EH (cell line): ENCODE measurements around the gene SGMS1.
A peak's percentile ranks its signal among the peaks of the same experiment; 100 is the strongest.
"Not testable (repeated sequence)": the region's sequence is repeated elsewhere in the genome, so short reads cannot be mapped to it uniquely, and the experiment has no call there.

ENCODE experiments used
- DNase-seq: peaks from one replicate; pipeline ENCODE4 v3.0.0-alpha.2; 2015; ENCODE audit warnings: low read depth

SGMS1 gene

DNA sequence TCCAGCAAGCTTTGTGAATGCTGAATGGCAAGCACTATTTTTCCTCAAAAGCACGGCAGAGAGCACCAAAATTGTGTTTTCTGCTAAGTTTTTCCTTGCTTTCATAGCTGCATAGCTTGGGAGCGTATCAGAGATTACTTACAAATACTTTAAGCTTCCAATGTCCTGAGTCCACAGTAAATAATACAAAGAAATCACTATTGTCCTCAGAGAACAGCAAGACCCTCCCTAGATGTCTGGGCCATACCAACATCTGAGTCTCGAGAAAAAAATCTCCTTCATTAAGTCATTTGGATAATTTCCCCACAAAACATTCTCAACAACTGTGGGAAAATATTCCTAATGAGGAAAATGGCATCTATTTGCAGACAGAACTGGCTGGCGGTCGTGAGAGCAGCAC is 41.7 kb downstream of the SGMS1 start:
- DNase-seq, result peak; percentile 31

DNA sequence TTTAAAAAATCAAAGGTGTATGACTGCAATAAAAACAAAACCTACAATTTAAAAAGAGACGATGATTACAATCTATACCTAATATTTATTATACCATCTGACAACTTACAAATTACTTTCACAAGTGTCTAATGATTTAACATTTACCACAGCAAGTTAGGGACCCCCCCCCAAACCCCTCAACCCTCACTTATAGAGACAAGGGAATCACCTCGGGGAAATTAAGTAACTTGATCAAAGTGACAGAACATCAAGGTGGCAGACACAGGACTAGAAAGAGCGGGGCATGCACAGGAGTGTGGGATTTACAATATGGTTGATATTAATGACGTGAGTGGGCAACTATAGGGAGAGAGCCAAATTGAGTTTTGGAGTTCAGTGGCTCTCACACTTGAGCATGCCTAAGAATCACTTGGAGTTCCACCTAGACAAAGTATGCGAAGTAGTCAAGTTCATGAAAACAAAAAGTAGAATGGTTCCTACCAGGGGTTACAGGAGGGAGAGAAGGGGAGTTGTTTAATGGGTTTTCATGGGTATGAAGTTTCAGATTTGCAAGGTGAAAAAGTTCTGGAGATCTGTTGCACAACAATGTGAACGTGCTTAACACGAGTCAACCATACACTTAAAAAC is 43.4 kb downstream of the SGMS1 start:
- no peak for DNase-seq

DNA sequence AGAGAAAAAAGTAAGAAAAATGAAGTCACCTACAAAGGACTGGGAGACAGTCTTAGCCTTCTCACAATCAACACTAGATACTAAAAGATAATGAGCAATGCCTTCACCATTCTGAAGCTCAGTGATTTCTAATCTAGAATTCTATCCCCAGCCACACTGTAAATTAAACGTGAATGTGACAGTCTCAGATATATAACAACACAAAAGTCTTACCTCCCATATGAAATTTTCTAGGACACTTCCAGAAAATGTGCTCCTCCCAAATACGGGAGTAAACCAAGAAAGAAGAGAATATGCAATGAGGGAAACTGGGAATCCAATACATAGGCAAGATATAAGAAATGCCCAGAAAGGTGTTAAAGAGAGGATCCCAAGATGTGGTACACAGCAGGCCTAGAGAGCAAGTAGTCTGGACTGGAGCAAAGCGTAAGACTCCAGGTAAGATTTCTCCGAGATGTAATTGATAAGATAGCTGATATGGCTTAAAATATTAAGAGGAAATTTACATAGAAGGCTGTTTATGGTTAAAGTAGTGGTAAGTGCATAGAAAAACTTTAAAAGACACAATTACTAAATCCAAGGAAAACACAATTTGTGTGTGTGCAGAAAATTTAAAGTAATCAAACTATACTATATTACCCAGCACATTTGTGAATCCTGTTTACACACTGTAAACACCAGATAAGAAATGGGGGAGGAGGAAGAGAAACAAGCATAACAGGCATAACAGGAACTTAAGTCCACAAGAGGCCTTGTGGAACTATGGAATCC is 44.1 kb downstream of the SGMS1 start:
- no peak for DNase-seq

DNA sequence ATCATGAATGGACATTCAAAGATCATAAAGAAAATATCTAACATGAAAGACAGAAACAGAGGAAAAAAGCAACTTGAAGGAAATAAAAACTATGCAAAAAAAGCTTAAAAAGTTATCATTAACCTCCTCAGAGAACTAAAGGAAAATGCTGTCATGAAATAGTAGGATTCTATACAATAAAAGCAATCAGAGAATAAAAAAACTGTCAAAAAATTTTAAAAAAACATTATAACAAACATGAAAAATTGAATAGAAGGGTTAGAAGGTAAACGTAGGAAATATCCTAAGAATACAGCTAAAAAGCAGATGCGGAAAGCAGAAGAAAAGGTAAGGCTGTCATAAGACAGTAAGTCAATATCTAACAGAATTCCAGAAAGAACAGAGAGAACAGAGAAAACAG is 44.8 kb downstream of the SGMS1 start:
- DNase-seq, result no peak

DNA sequence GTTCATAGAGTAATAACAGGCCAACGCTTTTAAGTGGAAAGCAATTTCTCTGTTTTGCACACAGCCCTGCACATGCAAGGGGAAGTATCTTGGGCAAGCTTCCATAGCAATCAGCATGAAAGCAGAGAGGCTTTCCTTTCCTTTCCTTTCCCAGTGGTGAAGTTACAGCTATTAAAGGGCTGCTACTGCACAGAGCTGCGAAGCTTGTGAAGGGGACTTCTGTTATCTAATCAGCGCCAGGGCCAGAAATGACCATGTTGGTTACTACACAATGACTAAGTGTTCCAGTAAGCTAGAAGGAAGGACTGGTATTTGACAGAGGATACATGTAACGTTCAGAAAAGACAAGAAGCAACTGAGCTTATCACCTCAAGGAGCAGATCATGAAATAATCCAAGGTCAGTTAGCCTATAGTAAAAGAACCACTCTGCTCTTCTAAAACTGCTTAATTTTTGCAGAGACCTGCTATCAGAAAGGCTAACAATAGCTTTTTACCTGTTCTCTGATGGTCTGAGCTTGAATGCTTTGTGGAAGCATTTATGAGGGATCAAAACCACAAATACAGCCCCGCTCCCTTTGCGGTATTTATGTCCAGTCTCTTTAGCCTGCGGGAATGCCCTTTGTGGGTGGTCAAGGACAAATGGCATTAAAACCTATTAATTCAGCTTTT is 45.9 kb downstream of the SGMS1 start:
- peak; percentile 80 for DNase-seq

DNA sequence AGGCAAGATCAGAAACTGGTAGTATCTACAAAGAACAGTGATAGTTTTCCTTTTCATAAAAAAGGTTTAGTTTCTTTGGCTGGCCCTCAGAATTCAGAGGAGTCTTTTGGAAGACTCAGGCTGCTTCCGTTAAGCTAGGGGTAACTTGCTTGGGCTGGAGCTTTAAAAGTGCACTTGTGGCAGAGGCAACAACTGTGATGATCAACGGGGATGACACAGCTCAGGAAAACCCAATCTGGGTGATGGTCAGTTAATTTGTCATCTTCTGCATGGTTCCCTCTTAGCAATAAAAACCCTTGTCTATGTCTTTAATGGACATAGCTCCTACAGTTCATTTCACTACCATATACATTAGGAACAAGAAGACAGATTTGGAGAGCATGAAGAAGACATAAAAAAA is 46.7 kb downstream of the SGMS1 start:
- peak; percentile 5 for DNase-seq

DNA sequence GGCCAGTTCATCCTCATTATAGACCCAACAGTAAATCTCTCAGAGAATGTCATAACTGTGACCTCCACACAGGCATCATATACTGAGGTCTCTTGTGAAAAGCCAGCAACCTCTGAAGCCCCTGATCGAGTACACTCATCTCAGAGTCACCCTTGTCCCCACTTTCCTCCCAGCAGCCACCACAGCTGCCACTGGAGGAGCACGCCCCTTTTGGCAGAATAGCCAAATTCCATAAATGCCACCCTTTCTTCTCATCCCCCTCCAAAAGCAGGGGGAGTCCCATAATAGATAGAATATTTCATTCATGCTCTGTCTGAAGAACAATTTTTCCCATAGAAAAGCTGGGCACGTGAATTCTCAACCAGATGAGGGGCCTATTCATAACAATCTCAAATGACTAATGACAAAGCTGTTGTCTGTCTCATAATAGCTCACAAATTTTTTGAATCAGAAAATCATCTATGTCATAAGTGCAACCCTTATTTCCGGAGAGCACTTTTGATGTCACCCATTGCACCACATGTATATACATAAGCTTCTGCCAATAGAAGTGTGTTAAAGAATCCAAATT is 47.4 kb downstream of the SGMS1 start:
- peak; percentile 80 for DNase-seq

DNA sequence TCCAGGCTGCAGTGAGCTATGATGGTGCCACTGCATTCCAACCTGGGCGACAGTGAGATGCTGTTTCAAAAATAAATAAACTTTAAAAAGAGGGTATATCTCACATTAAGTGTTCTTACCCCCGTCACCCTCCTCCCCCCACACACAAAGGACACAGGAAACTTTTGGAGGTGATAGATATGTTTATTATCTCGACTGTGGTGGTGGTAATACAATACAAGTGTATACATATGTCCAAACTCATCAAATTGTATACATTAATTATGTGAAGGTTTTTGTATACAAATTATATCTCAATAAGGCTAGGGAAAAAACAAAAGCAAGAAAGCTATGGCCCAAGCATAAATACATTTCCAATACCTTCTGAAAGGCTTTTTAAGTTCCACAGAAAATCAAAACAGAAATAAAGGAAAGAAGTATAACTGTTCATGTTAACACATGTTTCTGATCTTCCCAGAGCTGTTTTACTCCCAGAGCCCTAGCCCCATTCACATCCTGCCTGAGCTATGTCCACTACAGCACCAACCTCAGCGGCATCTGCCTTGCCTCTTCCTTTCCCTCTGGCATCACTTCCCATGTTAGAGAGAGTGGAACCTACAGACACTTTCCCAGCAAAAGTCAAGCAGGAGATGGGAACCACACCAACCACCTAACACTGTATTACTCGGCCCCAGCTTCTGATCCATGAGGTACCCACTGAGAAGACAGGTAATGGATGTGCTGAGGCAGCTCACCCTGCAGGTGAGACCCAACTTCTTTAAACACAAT is 48.1 kb downstream of the SGMS1 start:
- peak; percentile 28 for DNase-seq

DNA sequence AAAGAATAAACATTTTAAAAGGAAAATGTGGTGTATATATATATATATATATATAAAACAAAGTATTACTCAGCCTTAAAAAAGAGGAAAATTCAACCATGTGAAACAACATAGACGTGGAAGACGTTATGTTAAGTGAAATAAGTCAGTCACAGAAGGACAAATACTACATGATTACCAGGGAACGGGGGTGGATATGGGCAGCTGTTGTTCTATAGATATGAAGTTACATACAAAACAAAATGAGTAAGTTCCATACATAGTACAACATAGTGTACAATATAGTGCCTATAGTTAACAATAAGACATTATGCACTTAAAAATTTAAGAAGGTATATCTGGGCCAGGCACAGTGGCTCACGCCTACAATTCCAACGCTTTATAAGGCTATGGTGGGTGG is 48.8 kb downstream of the SGMS1 start:
- no peak for DNase-seq

DNA sequence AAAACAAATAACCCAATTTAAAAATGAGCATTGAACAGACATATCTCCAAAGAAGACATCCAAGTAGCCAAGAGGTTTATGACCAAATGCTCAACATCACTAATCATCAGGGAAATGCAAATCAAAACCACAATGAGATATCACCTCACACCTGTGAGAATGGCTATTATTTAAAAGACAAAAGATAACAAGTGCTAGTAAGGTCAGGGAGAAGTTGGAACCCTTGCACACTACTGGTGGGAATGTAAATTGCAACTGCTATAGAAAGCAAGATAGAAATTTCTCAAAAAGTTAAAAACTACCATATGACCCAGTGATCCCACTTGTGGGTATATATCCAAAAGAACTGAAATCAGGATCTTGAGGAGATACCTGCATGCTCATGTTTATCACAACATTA is 49.5 kb downstream of the SGMS1 start:
- no peak for DNase-seq

DNA sequence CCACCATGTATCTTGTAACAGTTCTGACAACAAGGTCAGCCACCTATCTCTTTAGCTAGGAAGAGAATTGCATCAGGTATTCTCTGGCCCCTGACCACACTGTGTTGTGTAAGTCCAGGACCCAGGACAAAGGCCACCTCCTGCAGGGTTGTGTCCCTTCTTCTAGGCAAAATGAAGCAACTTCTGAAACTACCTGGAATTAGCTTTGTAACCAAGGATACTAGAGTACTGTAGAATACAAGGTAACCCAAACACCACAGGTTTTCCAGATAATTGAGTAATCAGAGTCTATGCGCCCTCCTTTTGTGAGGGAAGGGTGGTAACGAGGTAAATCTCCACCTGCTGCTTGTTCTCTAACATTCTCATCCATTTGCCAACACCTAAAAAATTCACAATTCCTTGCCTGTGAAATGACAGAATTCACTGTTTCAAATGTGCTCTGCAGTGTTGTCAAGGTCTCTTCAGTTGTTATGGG is 51.7 kb downstream of the SGMS1 start:
- no peak for DNase-seq

DNA sequence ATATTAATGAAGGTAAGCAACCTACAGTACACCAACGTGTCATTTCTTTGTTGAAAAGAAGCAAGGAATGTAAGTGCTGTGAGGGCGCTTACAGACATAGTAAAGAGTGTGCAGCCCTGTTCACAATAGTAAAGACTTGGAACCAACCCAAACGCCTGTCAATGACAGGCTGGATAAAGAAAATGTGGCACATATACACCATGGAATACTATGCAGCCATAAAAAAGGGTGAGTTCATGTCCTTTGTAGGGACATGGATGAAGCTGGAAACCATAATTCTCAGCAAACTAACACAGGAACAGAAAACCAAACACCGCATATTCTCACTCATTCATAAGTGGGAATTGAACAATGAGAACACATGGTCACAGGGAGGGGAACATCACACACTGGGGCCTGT is 55.0 kb downstream of the SGMS1 start:
- not testable (repeated sequence) for DNase-seq

DNA sequence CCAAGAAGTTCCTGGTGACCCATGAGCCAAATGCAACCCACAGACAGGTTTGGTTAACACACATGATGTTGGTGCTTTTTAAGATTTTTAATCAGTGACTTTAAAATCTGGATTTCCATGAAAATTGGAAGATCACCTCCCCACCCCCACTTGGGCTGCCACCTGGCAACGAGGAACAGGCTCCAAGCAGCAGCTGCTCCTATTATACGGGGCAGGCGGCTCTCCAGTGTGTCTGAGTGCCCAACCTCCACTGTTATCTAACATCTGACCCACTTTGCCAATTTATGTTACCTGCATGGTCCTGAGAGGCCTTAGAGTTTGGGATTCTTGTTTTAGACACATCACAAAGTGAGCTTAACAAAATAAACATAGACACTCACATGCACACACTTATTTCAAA is 56.4 kb downstream of the SGMS1 start:
- DNase-seq, result no peak

DNA sequence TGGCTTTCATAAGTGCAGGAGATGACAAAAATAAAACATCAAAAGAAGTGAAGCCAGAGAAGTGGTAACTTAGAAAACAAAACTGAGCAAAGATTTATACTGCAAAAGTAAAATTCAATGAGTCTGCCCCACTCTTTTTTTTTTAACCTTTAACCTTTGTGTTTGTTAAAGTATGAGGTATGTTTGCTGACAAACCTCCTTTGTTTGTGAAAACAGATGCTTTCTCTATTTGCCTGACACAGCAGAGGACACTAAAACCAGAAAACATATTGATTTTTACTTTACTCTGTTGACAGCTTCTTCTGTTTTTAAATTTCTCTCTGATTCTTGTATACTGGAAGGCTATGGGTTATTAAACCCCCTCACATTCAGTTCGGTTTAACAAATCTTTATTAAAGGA is 57.6 kb downstream of the SGMS1 start:
- no peak for DNase-seq

DNA sequence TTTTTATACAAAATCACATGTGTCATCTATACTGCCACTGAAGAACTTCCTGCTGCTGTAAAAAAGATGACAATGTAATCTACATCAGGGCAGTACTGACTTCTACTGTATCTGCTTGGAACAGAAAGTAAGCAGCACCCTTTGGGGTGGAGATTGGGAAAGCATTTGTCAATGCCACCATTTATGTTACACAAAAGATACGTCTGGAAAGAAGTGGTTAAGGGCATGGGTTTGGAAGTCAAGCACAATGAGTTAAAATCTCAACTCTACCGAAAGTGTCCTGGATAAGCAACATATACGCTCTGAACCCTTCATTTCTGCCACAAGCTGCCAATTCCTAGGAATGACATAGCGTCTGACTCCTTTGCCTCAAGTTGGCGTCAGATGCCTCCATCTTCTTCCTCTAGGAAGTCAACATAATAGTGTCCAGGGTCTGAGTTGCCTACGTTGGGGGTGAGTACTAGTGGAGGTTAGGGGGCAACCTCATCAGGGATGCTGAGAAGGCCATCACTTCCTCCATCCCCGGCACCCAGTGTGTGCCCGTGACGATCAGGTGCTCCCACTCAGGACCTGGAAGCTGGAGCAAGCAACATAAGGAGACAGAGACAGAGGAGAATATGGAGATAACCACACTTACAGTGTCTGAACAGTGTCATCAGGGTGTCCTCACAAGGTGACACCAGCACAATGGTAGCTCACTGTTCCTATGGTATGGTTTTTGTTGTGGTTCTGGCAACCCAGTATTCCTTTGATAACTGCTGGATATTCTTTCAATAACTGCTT is 58.3 kb downstream of the SGMS1 start:
- no peak for DNase-seq

DNA sequence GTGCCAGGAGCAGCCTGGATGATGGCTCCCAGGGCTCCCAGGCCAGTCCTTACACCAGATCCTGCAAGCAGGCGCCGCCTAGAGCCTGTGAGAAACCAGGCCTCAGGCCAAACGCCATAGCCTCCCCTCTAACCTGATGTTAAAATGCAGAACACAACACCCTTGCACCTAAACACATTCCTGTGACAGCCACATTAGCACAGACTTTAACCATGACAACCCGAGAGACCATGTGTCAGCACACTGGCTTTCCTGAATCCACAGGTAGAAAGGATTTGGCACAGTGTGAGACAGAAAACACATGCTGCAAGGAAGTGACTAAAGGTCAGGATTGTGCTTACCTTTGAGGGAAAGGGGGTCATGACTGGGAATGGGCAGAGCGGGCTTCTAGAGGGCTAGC is 59.9 kb downstream of the SGMS1 start:
- DNase-seq, result no peak

DNA sequence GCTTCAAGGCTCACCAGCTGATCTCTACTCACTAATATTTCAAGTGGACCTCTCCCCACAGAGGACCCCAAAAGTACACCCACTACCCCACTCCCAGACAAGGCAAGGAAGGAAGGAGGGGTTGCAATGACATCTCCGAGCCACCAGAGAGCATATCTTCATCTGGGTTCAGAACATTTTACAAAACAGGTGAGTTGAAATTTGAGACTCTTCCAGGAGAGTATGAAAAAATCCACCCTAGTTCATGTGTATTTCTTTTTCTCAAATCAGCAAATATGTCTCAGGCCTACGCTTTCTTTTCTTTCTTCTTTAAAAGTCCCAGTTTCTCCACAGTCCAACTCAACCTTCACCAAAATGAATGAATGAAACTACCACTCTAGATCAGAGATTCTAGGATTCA is 61.9 kb downstream of the SGMS1 start:
- DNase-seq, result no peak

DNA sequence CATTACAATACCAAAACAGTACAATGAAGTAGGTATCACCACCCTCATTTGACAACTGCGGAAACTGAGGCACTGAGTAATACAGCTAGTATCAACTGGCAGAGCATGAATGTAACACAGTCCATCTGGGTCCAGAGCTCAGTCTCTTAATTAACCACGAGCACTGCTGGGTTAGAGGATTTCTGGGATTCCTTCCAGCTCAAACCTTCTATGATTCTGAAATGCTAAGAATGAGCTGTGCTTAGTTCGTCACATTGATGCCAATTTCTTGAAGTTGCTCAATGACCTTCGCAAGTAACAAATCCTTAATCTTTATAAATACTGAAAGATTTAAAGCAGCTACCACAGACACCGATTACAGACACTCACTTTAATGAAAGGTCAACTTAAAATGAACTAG is 62.5 kb downstream of the SGMS1 start:
- DNase-seq, result peak; percentile 95

DNA sequence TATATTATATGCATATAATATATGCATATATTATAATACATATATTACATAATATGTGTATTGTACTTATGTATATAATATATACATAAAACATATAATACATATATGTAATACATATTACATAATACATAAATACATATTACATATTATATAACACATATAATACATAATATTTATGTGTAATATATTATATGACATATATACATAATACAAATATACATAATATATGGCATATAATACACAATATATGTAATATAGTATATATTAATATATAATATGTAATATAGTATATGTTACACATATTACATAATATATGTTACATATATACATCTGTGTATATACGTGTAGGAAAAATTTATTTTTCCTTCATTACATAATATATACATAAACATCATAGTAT is 63.4 kb downstream of the SGMS1 start:
- no peak for DNase-seq

DNA sequence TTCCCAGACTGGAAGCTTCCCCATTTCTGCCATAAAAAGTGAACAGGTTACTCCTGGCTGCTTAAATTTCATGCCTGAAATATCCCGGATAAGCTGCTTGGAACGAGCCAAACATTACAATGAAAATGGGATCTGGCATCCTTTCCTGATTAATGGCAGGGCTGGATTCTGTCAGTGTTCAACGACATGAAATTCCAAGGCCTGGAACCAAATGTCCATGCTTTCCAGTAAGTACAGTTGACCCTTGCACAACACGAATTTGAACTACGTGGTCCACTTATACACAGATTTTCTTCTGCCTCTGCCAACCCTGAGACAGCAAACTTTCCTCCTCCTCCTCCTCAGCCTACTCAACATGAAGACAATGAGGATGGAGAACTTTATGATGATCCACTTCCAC is 65.4 kb downstream of the SGMS1 start:
- DNase-seq, result no peak

DNA sequence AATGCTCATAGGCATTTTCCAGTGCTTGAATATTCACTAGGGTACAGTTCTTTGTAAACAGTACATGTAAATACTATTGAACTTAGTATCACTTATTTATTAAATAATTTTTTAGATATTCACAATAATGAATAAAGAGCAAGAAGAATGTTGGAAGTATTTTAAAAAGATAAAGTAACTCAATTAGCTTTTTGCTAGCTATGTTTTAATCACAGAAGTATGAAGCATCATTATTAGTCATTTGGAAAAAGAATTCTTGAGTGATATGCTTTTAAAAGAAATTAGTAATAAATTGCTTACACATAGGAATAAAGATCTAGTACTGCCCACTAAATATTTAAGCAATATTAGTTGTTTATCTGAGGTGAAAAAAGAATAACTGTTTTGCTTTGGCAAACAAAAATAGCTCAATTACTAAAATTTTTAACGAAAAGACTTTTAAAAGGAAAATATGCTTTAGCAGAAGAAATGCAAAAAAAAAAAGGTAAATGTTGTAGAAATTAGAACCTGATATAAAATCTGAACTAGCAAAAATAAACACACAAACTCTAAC is 66.5 kb downstream of the SGMS1 start:
- DNase-seq, result no peak
